K562 (cell line): ENCODE measurements around the gene PKP1.

Source experiments
- ELF4 ChIP-seq: fragments of 450-650 bp; formaldehyde crosslinking; IDR thresholded peaks from 2 replicates; pipeline ENCODE4 v1.4.0; 2022; ENCODE audit warnings: missing genetic modification characterization
- EP400 ChIP-seq: fragments of 450-650 bp; IDR thresholded peaks from 2 replicates; pipeline ENCODE4 v1.6.1; 2017; ENCODE audit warnings: antibody characterized with exemption, mild to moderate bottlenecking, moderate library complexity
- ESRRB ChIP-seq: fragments of 250-450 bp; sonication (Bioruptor Pico); IDR thresholded peaks from 2 replicates; pipeline ENCODE4 v1.5.0; 2020; ENCODE audit warnings: mild to moderate bottlenecking, moderate library complexity, borderline replicate concordance
- PATZ1 ChIP-seq: fragments of 250-450 bp; sonication (Bioruptor Pico); IDR thresholded peaks from 2 replicates; pipeline ENCODE4 v1.5.0; 2020; ENCODE audit warnings: mild to moderate bottlenecking, borderline replicate concordance
- POLR2AphosphoS2 ChIP-seq: IDR thresholded peaks from 2 replicates; pipeline ENCODE4 v1.6.1; 2012; ENCODE audit warnings: low read length, improper control_type of control experiment
- SPI1 ChIP-seq: IDR thresholded peaks from 2 replicates; pipeline ENCODE4 v1.6.1; 2011; ENCODE audit warnings: low read depth, low read length, control low read depth, borderline replicate concordance
- TAF1 ChIP-seq: IDR thresholded peaks from 2 replicates; pipeline ENCODE4 v1.6.1; 2011; ENCODE audit warnings: mild to moderate bottlenecking, low read length, moderate library complexity; ENCODE audit not compliant: insufficient read depth, control insufficient read depth, severe bottlenecking; ENCODE audit errors: extremely low read depth

- TF ChIP-seq ELF4 (CRISPR knock-in tag) (no peak), EP400 (no peak), TAF1 (no peak), SPI1 (no peak), POLR2AphosphoS2 (no peak), ESRRB (CRISPR knock-in tag) (no peak), PATZ1 (no peak)
Measured at GRCh38 chr1:201254625-201255478, 28.5 kb upstream of the PKP1 start.
